Osteocyte (in vitro differentiated cells): ENCODE data around the gene GPC6. TPM values are rescaled to one million over a fixed set of nuclear protein-coding genes. Genes with fewer than 3 reads are reported as not detected.

Source experiments
- DNase-seq: peaks from one replicate; pipeline ENCODE4 v3.0.0; 2021; ENCODE audit warnings: mixed read lengths; ENCODE audit not compliant: unreplicated experiment; ENCODE audit errors: extremely low spot score
- H3K27ac Mint-ChIP-seq: one replicate; pipeline ENCODE4 v1.8.0; 2021; ENCODE audit warnings: mild to moderate bottlenecking, mixed read lengths; ENCODE audit not compliant: unreplicated experiment
- H3K27me3 Mint-ChIP-seq: one replicate; pipeline ENCODE4 v1.8.0; 2021; ENCODE audit warnings: mixed read lengths; ENCODE audit not compliant: unreplicated experiment
- H3K36me3 Mint-ChIP-seq: one replicate; pipeline ENCODE4 v1.8.0; 2021; ENCODE audit warnings: mixed read lengths; ENCODE audit not compliant: unreplicated experiment
- H3K4me1 Mint-ChIP-seq: one replicate; pipeline ENCODE4 v1.8.0; 2021; ENCODE audit warnings: mixed read lengths; ENCODE audit not compliant: unreplicated experiment
- H3K4me3 Mint-ChIP-seq: one replicate; pipeline ENCODE4 v1.8.0; 2021; ENCODE audit warnings: mild to moderate bottlenecking, moderate library complexity, mixed read lengths; ENCODE audit not compliant: unreplicated experiment
- H3K9me3 Mint-ChIP-seq: one replicate; pipeline ENCODE4 v1.8.0; 2021; ENCODE audit warnings: mixed read lengths; ENCODE audit not compliant: unreplicated experiment
- CTCF ChIP-seq: fragments of 200-600 bp; sonication (generic); IDR thresholded peaks from 2 replicates; pipeline ENCODE4 v1.5.0; 2021; ENCODE audit warnings: antibody characterized with exemption, mild to moderate bottlenecking, moderate library complexity
- total RNA-seq: library from RNA; stranded (reverse); gene quantifications from 2 replicates; pipeline ENCODE4 v1.2.1, GENCODE V29; 2021

Gene GPC6
- total RNA-seq, 1 donor from 2014 or later: 125 TPM

GRCh38 chr13:93859716-93860115 lies 633.1 kb downstream of the GPC6 start:
- Mint-ChIP-seq H3K4me3 (no peak overlapping the region), H3K9me3 (peaks cover 6% of the 10 kb centered on the region), H3K27ac (peak overlapping the region; percentile 2), H3K27me3 (no peaks in the 10 kb centered on the region), H3K4me1 (peaks cover 20% of the 10 kb centered on the region), H3K36me3 (peaks cover 5% of the 10 kb centered on the region)
- DNase-seq: no peak
- no peak for TF ChIP-seq CTCF

GRCh38 chr13:93861818-93862217 lies 635.2 kb downstream of the GPC6 start:
- Mint-ChIP-seq H3K9me3 (peaks cover 6% of the 10 kb centered on the region), H3K36me3 (peaks cover 3% of the 10 kb centered on the region), H3K27me3 (no peaks in the 10 kb centered on the region), H3K4me3 (no peak overlapping the region), H3K4me1 (peaks cover 20% of the 10 kb centered on the region), H3K27ac (no peak overlapping the region)
- no peak for TF ChIP-seq CTCF
- no peak for DNase-seq

- DNase-seq: no peak
- H3K4me1 Mint-ChIP-seq: peaks cover 20% of the 10 kb centered on the region
Observed at GRCh38 chr13:93862259-93862658, 635.7 kb downstream of the GPC6 start.

DNA sequence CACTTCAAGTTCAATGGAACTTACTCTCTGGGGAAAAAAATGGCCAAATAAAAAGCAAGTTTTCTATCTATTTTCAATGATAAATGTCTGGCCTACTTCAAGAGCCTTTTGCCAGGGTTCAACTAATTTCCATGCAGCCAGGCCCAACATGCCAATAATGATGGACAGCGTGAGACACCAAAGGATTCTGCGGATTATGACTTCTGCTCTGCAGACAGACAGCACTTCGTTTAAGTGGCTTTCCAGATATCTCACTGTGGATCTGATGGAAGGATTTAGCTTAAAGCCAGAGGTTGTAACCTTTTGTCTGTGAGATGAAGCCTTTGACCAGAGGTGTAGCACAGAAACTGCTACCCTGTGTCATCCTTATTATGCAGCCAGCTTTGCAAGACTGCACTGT lies 638.6 kb downstream of the GPC6 start:
- no peak overlapping the region for H3K4me3 Mint-ChIP-seq
- no peak overlapping the region for H3K27ac Mint-ChIP-seq
- no peak for DNase-seq
- TF ChIP-seq CTCF: no peak
- peaks cover 19% of the 10 kb centered on the region for H3K4me1 Mint-ChIP-seq
- no peaks in the 10 kb centered on the region for H3K9me3 Mint-ChIP-seq
- no peaks in the 10 kb centered on the region for H3K27me3 Mint-ChIP-seq
- H3K36me3 Mint-ChIP-seq: peaks cover 10% of the 10 kb centered on the region

More at GRCh38 chr13:93862259-93862658, 635.7 kb downstream of the GPC6 start:
- Mint-ChIP-seq H3K36me3 (peaks cover 3% of the 10 kb centered on the region), H3K4me3 (no peak overlapping the region), H3K9me3 (peaks cover 6% of the 10 kb centered on the region), H3K27ac (peak overlapping the region; percentile 61), H3K27me3 (no peaks in the 10 kb centered on the region)
- TF ChIP-seq CTCF: no peak

- Mint-ChIP-seq H3K27ac (no peak overlapping the region), H3K9me3 (no peaks in the 10 kb centered on the region), H3K4me1 (peaks cover 18% of the 10 kb centered on the region), H3K27me3 (no peaks in the 10 kb centered on the region), H3K4me3 (no peak overlapping the region), H3K36me3 (peaks cover 10% of the 10 kb centered on the region)
- no peak for DNase-seq
- TF ChIP-seq CTCF: no peak
Observed at GRCh38 chr13:93867481-93867880, 640.9 kb downstream of the GPC6 start.
